GM12892 (cell line): ENCODE results near the gene MYCL. TPM values are rescaled to one million over a fixed set of nuclear protein-coding genes. Genes with fewer than 3 reads are reported as not detected.

ENCODE experiments used
- DNase-seq: peaks from one replicate; pipeline ENCODE4 v3.0.0; 2011; ENCODE audit not compliant: insufficient read length
- FAIRE-seq: peaks from 2 replicates; lab custom pipeline; 2011; peaks lifted over from hg19 to GRCh38; lab: Jason Lieb, UNC
- POLR2A ChIP-seq: IDR thresholded peaks from 2 replicates; pipeline ENCODE4 v1.6.1; 2011; ENCODE audit warnings: low read depth, low read length, control low read depth
- POLR2AphosphoS5 ChIP-seq: IDR thresholded peaks from 2 replicates; pipeline ENCODE4 v1.6.1; 2011; ENCODE audit warnings: low read depth, low read length, control low read depth
- TAF1 ChIP-seq: IDR thresholded peaks from 2 replicates; pipeline ENCODE4 v1.6.1; 2011; ENCODE audit warnings: low read depth, mild to moderate bottlenecking, control low read depth, low read length, borderline replicate concordance
- polyA plus RNA-seq: library from polyadenylated mRNA; unstranded; fragments of >200 nt; gene quantifications from one replicate; pipeline ENCODE4 v1.2.1, GENCODE V29; 2012; ENCODE audit warnings: missing spikeins, inconsistent platforms; ENCODE audit not compliant: missing spikeins

MYCL gene, protein sequence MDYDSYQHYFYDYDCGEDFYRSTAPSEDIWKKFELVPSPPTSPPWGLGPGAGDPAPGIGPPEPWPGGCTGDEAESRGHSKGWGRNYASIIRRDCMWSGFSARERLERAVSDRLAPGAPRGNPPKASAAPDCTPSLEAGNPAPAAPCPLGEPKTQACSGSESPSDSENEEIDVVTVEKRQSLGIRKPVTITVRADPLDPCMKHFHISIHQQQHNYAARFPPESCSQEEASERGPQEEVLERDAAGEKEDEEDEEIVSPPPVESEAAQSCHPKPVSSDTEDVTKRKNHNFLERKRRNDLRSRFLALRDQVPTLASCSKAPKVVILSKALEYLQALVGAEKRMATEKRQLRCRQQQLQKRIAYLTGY
- polyA plus RNA-seq, result 2.0 TPM

DNA sequence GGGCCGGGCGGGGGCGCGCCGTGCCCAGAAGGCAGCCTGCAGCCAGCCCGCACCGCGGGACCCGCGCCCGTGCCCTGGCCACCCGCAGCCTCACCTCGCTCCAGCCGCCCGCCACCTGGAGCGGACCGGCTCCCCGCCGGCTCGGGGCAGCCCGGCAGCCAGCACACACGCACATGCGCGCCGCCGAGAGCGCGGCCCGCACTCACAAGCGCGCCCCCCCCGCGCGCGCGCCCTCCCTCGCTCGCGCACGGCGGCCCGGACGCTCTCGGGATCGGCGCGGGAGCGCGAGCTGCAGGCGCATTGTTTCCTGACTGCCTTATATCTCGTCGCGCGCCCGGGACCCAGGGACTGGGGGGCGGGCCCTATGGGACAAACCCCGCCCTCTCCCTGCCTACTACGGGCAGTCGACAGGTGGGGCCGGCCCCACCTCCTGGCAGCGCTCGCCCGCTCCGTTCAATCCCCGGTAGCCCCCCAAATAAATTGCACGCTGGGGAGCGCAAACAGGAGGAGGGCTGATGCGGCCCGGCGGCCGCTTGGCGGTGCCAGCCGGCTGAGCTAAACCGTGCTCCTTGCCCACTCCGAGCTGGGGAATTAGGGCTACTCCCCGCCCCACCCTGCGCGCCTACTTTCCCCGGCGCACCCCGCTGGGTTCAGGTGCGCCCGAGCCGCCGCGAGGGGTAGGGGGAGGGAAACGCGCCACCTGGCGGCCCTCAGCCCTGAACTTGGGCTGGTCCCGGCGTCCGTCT is at the start of gene MYCL:
TSS of gene MYCL (minus strand) at position 204 of the 746 bp plus-strand sequence. CDS start 483 bp downstream, outside the sequence.
- DNase-seq (peak; percentile 77), FAIRE-seq (peak; percentile 89)
- no peak for TF ChIP-seq POLR2A
- no peak for TF ChIP-seq POLR2AphosphoS5
- 0 out of 2 replicates have a peak, but pooled peaks have one; percentile 8 for TF ChIP-seq TAF1

DNA sequence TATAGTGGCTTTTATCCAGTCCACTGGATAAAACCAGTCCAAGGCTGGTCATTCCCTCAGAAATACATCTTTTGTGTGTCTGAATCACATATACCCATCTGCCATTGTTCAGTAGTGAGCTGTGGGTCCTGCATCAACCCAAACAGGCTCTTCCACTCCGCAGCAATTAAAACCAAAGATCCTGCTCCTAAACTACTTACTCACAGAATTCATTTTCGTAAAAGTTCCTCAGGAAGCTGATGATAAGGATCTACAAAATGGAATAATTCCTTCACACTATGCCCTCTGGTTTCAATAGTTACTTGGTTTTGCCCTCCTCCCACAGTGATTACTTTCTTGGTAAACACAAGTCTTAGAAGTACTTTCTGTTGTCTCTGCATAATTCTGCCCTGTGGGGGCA is 48.2 kb upstream of the MYCL start:
- DNase-seq, result no peak
- no peak for TF ChIP-seq TAF1
- no peak for TF ChIP-seq POLR2AphosphoS5
- TF ChIP-seq POLR2A, result no peak
- no peak for FAIRE-seq

DNA sequence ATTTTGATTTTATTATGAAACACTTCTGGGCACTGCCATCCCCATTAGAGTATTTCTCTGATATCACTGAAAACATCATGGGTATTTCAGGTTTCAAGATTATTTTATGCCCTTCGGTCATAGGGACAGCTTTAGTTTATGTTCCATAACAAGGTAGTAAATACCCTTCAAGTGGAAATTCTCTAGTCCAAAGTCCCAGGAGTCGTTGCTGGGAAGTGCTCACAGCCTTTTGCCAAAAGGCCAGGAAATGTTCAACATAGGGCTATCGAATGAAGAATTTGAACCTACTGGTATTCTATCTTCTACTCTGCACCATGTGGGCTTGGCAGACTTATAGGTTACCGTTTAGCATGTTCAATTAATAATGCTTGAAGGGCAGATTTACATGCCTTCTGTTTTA is 45.5 kb upstream of the MYCL start:
- TF ChIP-seq POLR2AphosphoS5 (no peak), TAF1 (no peak), POLR2A (no peak)
- DNase-seq, result no peak
- FAIRE-seq, result peak; percentile 24

DNA sequence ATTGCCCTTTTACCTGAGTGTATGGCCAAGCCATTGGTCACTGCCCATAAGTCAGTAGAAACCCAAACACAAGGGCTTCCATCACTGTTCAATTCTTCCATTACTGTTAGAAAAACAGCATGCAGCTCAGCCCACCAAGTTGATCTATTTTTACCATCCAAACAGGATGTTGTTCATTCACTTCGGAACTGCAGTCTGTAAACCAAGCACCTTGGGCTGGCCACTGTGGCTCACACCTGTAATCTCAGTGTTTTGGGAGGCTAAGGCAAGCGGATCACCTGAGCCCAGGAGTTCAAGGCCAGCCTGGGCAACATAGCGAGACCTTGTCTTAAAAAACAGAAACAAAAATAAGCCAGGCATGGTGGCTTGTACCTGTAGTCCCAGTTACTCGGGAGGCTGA is 44.5 kb upstream of the MYCL start:
- peak; percentile 60 for FAIRE-seq
- no peak for DNase-seq
- TF ChIP-seq POLR2AphosphoS5, result no peak
- no peak for TF ChIP-seq TAF1
- TF ChIP-seq POLR2A, result no peak

DNA sequence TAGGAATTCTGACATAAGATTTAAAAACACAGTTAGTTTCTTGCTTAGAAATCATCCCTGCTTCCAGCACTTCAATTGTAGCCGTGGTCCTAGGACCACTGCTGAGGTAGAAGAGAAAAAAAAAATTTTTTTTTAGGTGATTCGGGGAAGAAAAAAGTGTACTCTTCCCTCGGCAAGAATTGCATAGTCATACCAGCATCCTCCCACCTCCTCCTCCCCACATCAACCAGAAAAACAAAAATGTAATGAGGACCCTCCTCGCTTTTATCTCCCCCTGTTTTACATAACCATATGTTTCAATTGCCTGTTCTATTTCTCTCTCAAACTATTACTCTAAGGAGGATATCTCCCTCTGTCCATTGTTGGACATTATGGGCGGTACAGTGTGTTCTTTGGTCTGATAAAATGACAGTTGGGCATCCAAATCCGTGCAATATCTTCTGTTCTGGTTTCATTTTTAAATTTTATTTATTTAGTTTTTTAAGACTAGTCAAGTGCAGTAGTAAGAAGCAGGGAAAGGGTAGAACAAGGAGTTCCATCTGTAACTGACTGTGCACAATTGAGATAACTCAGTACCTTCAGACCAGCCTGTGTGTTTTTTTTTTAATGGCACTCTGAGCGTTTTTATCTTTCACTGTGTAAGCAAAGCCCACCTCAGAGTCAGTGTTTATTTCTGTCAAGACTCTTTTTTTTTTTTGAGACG is 42.8 kb upstream of the MYCL start:
- TF ChIP-seq POLR2AphosphoS5 (no peak), TAF1 (no peak), POLR2A (no peak)
- FAIRE-seq, result peak; percentile 56
- DNase-seq, result no peak

DNA sequence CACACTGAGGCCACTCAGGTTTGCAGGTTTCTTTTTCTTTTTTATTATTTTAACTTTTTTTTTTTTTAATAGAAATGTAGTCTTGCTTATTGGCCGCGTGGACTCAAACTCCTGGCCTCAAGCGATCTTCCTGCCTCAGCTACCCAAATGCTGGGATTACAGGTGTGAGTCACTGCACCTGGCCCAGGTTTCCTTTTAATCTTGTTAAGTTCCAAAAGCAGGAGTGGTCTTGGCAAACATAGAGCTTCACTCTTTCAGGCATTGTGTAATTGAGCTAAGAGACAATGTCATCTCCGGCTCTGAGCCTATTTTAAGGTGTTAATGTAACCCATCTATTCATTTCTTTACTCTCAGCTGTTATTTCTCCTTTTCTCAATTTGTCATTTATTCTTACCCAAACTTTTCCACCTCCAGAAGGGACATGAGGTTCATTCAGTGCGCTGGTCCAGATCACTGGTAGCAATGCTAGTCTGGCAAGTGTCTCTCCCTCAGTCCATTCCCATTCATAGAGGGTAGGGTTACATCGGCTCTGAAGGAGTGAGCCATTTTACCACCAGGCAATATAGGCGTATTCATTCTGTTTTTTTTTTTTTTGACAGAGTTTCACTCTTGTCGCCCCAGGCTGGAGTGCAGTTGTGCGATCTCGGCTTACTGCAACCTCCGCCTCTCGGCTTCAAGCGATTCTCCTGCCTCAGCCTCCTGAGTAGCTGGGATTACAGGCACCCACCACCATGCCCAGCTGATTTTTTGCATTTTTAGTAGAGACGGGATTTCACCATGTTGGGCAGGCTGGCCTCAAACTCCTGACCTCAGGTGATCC is 42.0 kb upstream of the MYCL start:
- no peak for TF ChIP-seq POLR2AphosphoS5
- no peak for TF ChIP-seq POLR2A
- no peak for TF ChIP-seq TAF1
- peak; percentile 38 for FAIRE-seq
- no peak for DNase-seq

DNA sequence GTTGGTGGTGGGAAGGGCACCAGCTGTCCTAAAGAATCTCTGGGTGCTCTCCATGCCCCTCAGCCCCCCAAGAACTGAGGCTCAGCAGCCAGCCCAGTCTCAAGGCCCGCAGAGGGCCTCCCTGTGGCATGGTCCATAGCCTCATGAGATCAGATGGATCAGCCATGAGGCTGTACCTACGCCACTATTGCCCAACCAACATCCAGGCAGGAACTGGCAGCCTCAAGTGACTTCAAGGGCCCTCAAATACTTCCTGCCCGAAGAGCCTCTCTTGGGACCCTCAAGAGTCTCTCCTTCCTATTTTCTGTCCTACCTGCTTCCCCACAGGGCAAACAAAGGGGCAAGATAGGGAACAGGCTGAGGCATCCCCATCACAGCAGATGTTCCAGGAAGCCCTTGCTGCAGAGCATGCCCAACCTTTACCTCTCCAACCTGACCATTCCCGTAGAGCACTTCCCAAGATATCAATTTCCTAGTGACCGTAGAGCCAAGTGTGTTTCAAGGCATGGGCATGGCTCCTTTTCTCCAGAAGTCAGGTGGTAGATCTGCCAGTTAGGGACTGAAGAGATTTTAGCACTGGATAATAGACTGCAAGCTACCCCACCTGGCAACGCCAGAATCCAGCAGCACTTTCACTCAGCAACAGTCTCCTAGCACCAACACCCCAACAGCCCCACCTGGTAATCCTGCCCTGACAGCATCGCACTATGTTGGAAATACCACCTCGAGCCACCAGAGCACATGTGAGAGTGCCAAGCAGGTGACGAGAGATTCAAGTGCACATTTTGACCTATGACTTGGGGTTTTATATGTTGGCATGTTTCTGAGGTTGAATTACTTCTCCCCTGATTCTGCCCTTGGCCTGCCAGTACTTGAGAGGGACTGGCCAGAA is 39.5 kb upstream of the MYCL start:
- FAIRE-seq, result no peak
- TF ChIP-seq TAF1, result no peak
- no peak for TF ChIP-seq POLR2AphosphoS5
- TF ChIP-seq POLR2A, result no peak
- DNase-seq, result no peak

DNA sequence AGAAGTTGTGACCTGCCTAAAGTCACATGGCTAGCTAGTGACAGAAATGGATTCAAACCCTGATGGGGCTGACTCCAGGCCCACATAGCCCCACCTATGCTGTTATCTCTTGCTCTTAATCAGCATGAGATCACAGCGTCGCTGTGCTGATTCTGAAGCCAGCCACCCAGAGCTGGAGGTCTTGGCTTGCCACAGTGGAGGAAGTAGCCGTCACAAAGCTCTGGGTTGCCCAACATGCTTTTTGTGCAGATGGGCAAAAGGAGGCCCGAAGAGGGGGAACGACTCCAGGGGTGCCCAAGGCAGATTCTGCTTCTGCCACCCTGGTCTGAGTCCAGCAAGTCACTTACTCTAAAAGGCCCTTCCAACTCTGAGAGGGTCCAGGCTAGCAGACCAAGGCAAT is 38.5 kb upstream of the MYCL start:
- FAIRE-seq (no peak), DNase-seq (no peak)
- TF ChIP-seq POLR2A (no peak), POLR2AphosphoS5 (no peak), TAF1 (no peak)

DNA sequence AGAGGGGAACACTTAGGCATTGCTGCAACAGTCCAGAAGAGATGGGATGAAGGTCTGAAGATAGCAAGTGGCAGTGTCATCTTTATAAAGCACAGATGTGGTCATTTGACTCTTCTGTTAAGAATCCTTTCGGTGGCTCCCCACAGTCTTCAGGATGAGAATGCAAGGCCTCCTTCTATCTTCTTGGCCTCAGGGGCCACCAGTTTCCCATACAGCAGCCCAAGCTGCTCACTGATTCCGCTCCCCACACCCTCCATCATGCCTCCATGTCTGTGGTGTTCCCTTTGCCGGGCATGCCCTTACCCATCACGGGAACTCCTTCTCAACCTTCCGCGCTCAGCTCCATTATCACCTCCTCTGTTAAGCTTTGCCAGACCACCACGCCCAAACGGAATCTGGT is 37.1 kb upstream of the MYCL start:
- DNase-seq (no peak), FAIRE-seq (no peak)
- TF ChIP-seq TAF1 (no peak), POLR2A (no peak), POLR2AphosphoS5 (no peak)

DNA sequence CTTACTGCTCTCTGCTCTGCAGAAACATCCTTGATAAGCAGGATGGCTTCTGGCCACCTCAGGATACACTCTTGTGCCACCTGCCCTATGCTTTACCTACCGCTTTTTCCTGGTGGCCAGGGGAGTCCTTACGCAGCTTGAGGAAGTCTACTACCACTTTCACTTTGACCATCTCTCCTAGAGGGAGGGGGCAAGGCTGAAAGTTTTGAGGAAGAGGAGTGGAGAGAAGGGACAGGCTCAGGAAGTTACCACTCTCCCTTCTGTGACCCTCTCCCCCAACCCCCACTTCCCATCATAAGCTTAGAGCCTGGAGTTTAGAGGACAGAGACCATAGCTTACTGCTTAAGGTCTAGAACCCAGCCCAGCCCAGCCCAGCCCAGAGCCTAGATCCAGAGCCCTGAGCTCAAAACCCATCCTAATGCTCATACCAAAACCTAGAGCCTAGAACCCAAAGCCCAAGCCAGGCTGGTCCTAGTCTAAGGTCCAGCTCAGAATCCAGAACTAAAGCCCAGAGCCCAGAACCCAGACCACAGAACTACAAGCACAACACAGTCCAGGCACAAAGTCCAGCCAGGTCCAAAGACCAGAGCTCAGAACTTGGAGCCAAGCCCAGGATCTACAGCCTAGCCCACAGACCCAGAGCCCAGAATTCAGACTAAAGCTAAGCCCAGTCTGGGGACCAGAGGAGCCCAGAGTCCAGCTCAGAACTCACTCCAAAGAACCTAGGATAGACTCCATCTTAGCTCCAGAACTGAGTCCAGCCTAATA is 35.2 kb upstream of the MYCL start:
- no peak for FAIRE-seq
- no peak for DNase-seq
- TF ChIP-seq POLR2AphosphoS5 (no peak), TAF1 (no peak), POLR2A (no peak)
